MCF 10A (cell line): ENCODE data around the gene GHRL. TPM values are rescaled to one million over a fixed set of nuclear protein-coding genes. Genes with fewer than 3 reads are reported as not detected.

Experiments
- BruUV-seq: library from RNA; stranded (reverse); fragments of 400-500 nt; replicated peaks from 2 replicates; lab custom pipeline; 2021; lab: Mats Ljungman, UMichigan
- CTCF ChIA-PET: fragments of 300-600 bp; sonication (Branson Sonifier 250); formaldehyde crosslinking; extraction: SDS; loops from one replicate; lab custom pipeline; 2021; ENCODE audit warnings: antibody characterized with exemption, inconsistent platforms; lab: Yijun Ruan, JAX
- POLR2A ChIA-PET: fragments of 300-600, 350-650 bp; sonication (Branson Sonifier 250); formaldehyde crosslinking; extraction: SDS; loops from one replicate; lab custom pipeline; 2020; ENCODE audit warnings: antibody characterized with exemption, inconsistent platforms; lab: Yijun Ruan, JAX
- DNase-seq: peaks from one replicate; pipeline ENCODE4 v3.0.0-alpha.2; 2018; ENCODE audit not compliant: unreplicated experiment
- H3K27ac Mint-ChIP-seq: one replicate; pipeline ENCODE4 v1.8.0; 2022; ENCODE audit warnings: mild to moderate bottlenecking, low read depth, mixed read lengths; ENCODE audit not compliant: unreplicated experiment
- H3K27me3 Mint-ChIP-seq: one replicate; pipeline ENCODE4 v1.8.0; 2022; ENCODE audit warnings: mixed read lengths; ENCODE audit not compliant: insufficient read depth, unreplicated experiment
- H3K36me3 Mint-ChIP-seq: one replicate; pipeline ENCODE4 v1.8.0; 2022; ENCODE audit warnings: mild to moderate bottlenecking, moderate library complexity, mixed read lengths; ENCODE audit not compliant: insufficient read depth, unreplicated experiment
- H3K4me1 Mint-ChIP-seq: one replicate; pipeline ENCODE4 v1.8.0; 2022; ENCODE audit warnings: mixed read lengths; ENCODE audit not compliant: insufficient read depth, unreplicated experiment
- H3K4me3 Mint-ChIP-seq: one replicate; pipeline ENCODE4 v1.8.0; 2022; ENCODE audit warnings: mild to moderate bottlenecking, moderate library complexity, mixed read lengths; ENCODE audit not compliant: unreplicated experiment
- H3K9me3 Mint-ChIP-seq: one replicate; pipeline ENCODE4 v1.8.0; 2022; ENCODE audit warnings: mixed read lengths; ENCODE audit not compliant: unreplicated experiment
- intact Hi-C: fragments of 100-400 bp; cut with micrococcal nuclease; formaldehyde crosslinking; loops from 2 replicates; pipeline ENCODE4 v1.14.1; 2022
- total RNA-seq: library from RNA; stranded (reverse); gene quantifications from 2 replicates; pipeline ENCODE4 v1.2.3, GENCODE V29; 2022
- TF ChIP-seq, protein P1 (sequence below): fragments of 200-600 bp; IDR thresholded peaks from one replicate; pipeline ENCODE4 v1.8.0; 2022; ENCODE audit warnings: antibody characterized with exemption, mild to moderate bottlenecking; ENCODE audit not compliant: unreplicated experiment

Gene GHRL
- total RNA-seq, 1 experiment from 2014 or later: not detected

GRCh38 chr3:10259798-10260197, 32.9 kb downstream of the GHRL start:
- peaks cover 12% of the 10 kb centered on the region for H3K4me1 Mint-ChIP-seq
- BruUV-seq: no TSS peak
- CTCF ChIA-PET: interaction anchor here (0.6 kb wide), 1 partner anchor 123 kb away, joined by 3 read pairs; no protein-coding TSS in a partner anchor

DNA sequence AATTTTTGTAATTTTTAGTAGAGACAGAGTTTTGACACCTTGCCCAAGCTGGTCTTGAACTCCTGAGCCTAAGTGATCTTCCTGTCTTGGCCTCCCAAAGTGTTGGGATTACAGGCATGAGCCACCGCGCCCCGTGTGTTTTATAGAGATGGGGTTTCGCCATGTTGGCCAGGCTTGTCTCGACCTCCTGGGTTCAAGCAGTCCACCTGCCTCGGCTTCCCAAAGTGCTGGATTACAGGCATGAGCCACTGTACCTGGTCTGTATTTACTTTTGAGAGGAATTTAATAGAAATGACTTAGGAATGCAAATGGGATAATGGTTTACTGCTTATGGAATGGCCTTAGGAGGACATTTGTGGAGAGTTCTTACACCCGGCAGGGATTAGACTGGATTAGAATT, 33.7 kb downstream of the GHRL start:
- TF ChIP-seq, protein P1, sequence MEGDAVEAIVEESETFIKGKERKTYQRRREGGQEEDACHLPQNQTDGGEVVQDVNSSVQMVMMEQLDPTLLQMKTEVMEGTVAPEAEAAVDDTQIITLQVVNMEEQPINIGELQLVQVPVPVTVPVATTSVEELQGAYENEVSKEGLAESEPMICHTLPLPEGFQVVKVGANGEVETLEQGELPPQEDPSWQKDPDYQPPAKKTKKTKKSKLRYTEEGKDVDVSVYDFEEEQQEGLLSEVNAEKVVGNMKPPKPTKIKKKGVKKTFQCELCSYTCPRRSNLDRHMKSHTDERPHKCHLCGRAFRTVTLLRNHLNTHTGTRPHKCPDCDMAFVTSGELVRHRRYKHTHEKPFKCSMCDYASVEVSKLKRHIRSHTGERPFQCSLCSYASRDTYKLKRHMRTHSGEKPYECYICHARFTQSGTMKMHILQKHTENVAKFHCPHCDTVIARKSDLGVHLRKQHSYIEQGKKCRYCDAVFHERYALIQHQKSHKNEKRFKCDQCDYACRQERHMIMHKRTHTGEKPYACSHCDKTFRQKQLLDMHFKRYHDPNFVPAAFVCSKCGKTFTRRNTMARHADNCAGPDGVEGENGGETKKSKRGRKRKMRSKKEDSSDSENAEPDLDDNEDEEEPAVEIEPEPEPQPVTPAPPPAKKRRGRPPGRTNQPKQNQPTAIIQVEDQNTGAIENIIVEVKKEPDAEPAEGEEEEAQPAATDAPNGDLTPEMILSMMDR: no peak
- H3K4me1 Mint-ChIP-seq: peaks cover 15% of the 10 kb centered on the region
- ChIA-PET POLR2A (interaction anchor here (3.1 kb wide), 1 partner anchor 11 kb away, joined by 11 read pairs; the partner anchor contains the start of gene TATDN2), CTCF (interaction anchor here (0.6 kb wide), 1 partner anchor 122 kb away, joined by 3 read pairs; no protein-coding TSS in a partner anchor)
- no peaks in the 10 kb centered on the region for H3K9me3 Mint-ChIP-seq
- intact Hi-C loops: no loop called here
- DNase-seq: no peak
- no peaks in the 10 kb centered on the region for H3K27me3 Mint-ChIP-seq
- no peak overlapping the region for H3K4me3 Mint-ChIP-seq
- no TSS peak for BruUV-seq
- H3K36me3 Mint-ChIP-seq: peaks cover 73% of the 10 kb centered on the region
- no peak overlapping the region for H3K27ac Mint-ChIP-seq

More at GRCh38 chr3:10259798-10260197, 32.9 kb downstream of the GHRL start:
- Mint-ChIP-seq H3K27me3 (no peaks in the 10 kb centered on the region), H3K9me3 (no peaks in the 10 kb centered on the region), H3K27ac (no peak overlapping the region), H3K36me3 (peaks cover 81% of the 10 kb centered on the region), H3K4me3 (no peak overlapping the region)
- TF ChIP-seq, protein P1: no peak
- no peak for DNase-seq
- intact Hi-C loops: no loop called here
- POLR2A ChIA-PET: interaction anchor here (0.6 to 3.1 kb wide), 3 partner anchors 12 to 318 kb away, joined by 3 to 11 read pairs (median 7); partner anchors contain the start of gene TATDN2

DNA sequence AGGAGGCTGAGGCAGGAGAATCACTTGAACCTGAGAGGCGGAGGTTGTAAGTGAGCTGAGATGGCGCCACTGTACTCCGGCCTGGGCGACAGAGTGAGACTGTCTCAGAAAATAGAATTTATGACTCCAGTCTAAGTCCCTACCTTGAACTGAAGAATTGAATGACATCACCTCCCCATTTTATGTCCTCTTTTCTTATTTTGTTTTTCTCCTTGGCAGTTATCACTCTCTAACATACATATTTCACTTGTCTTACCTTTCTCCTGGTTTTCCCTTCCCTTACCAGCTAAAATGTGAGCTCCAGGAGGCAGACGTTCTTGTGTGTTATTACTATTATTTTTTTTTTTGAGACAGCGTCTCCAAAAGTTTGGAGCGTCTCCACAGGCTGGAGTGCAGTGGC, 36.9 kb downstream of the GHRL start:
- H3K36me3 Mint-ChIP-seq: peaks cover 61% of the 10 kb centered on the region
- H3K27ac Mint-ChIP-seq: no peak overlapping the region
- TF ChIP-seq, protein P1: no peak
- DNase-seq: no peak
- intact Hi-C loops: no loop called here
- no peaks in the 10 kb centered on the region for H3K9me3 Mint-ChIP-seq
- no peak overlapping the region for H3K4me3 Mint-ChIP-seq
- no peaks in the 10 kb centered on the region for H3K27me3 Mint-ChIP-seq
- no TSS peak for BruUV-seq
- H3K4me1 Mint-ChIP-seq: peaks cover 16% of the 10 kb centered on the region
- ChIA-PET CTCF (interaction anchor here (0.8 kb wide), 1 partner anchor 8 kb away, joined by 4 read pairs; no protein-coding TSS in a partner anchor), POLR2A (interaction anchor here (0.7 to 0.9 kb wide), 2 partner anchors 8 to 14 kb away, joined by 3 read pairs; partner anchors contain the start of gene TATDN2)

DNA sequence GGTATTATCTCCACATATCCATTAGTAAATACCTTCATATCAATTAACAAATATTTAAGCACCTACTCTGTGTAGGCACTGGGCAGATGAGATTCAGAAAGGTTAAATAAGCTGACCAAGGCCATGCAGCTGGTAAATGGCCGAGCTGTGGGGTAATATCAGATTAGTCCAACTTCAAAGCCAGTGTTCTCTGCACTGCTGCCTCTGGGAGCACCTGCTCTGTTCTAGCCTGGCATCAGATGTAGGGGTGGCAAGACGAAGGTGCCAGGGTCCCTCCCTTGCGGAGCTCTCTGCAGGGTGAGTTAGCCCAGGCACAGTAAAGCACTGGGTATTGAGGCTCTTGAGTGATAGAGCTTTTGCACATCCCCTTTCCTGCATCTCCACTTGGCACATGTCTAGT, 39.0 kb downstream of the GHRL start:
- ChIA-PET CTCF (interaction anchor here (0.6 to 0.9 kb wide), 3 partner anchors 8 to 533 kb away, joined by 3 to 4 read pairs (median 3); no protein-coding TSS in a partner anchor), POLR2A (interaction anchor here (1.1 kb wide), 1 partner anchor 67 kb away, joined by 3 read pairs; the partner anchor contains the start of gene SEC13)
- H3K27ac Mint-ChIP-seq: no peak overlapping the region
- no peak for DNase-seq
- no peak overlapping the region for H3K4me3 Mint-ChIP-seq
- no TSS peak for BruUV-seq
- intact Hi-C loops: no loop called here
- H3K36me3 Mint-ChIP-seq: peaks cover 49% of the 10 kb centered on the region
- TF ChIP-seq, protein P1: no peak
- H3K4me1 Mint-ChIP-seq: peaks cover 32% of the 10 kb centered on the region
- H3K27me3 Mint-ChIP-seq: no peaks in the 10 kb centered on the region
- no peaks in the 10 kb centered on the region for H3K9me3 Mint-ChIP-seq
